ENCODE measurements around the gene ABHD12B. TPM values are rescaled to one million over a fixed set of nuclear protein-coding genes. Genes with fewer than 3 reads are reported as not detected.
"Not testable (repeated sequence)": the region's sequence is repeated elsewhere in the genome, so short reads cannot be mapped to it uniquely, and the experiment has no call there.

Gene ABHD12B
- total RNA-seq, 2 experiments from 2014 or later = not detected

- H3K27ac Mint-ChIP-seq = no peak overlapping the region
- H3K4me3 Mint-ChIP-seq = no peak overlapping the region
- DNase-seq = no peak
- no peaks in the 10 kb centered on the region for H3K9me3 Mint-ChIP-seq
- H3K4me1 Mint-ChIP-seq = no peaks in the 10 kb centered on the region
- ChIA-PET POLR2A (no interaction called here), CTCF (interaction anchor here (1.0 to 1.9 kb wide), 2 partner anchors 12 to 19 kb away, joined by 3 to 4 read pairs; no protein-coding TSS in a partner anchor)
- peaks cover 5% of the 10 kb centered on the region for H3K27me3 Mint-ChIP-seq
- H3K36me3 Mint-ChIP-seq (ENCODE audit: low read depth) = no peaks in the 10 kb centered on the region
Observed at GRCh38 chr14:50917449-50917848, 45.6 kb downstream of the ABHD12B start.

DNA sequence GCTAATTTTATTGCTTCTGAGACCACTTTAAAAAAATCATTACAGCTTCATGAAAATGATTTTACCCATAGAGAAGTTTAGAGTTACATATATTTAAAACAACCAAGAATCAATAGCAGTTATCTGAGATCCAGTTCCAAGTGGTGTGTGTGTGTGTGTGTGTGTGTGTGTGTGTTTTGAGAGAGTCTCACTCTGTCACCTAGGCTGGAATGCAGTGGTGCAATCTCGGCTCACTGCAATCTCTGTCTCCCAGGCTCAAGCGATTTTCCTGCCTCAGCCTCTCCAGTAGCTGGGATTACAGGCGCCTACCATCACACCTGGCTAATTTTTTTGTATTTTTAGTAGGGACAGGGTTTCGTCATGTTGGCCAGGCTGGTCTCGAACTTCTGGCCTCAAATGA, 47.7 kb downstream of the ABHD12B start:
- H3K27me3 Mint-ChIP-seq; POLR2A ChIA-PET; H3K9me3 Mint-ChIP-seq; DNase-seq; H3K4me3 Mint-ChIP-seq; H3K27ac Mint-ChIP-seq; H3K36me3 Mint-ChIP-seq (ENCODE audit: low read depth); H3K4me1 Mint-ChIP-seq: not testable (repeated sequence)
- CTCF ChIA-PET = interaction anchor here (0.6 kb wide), 1 partner anchor 458 kb away, joined by 3 read pairs; no protein-coding TSS in a partner anchor

DNA sequence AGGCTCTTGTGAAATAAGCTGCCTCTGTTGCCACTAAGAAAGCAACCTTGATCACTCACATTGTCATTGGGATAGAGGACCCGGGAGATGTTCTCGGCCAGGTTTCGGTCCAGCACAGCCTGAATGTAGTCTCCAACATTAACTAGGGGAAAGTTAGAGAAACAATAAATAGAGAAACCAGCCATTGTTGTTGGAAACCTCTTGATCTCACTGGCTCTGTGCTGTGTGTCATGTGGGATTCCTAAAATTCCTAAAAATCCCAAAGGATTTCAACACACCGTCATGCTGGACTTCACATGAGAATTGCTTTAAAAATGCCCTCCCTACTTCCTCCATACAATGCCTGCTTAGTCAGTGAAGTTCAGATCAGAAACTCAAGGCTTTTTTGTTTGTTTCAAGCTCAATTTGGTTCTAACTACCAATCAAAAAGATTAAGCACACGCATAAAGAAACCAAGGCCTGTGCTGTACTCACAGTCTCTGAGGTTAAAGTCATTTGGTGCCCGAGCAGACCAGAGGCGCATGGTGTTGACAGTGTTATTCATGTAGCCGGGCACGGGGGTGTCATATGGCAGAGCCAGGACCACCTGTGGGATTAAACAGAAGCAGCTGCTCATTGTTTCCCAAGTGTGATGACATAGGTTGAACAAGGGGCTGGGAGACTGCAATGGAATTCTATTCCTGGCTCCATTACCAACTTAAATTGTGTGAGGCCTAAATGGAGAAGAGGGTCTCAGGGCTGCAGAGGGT, 48.8 kb downstream of the ABHD12B start:
- no peak for DNase-seq
- Mint-ChIP-seq H3K27ac (no peak overlapping the region), H3K4me1 (no peaks in the 10 kb centered on the region), H3K27me3 (peaks cover 5% of the 10 kb centered on the region), H3K36me3 (ENCODE audit: low read depth) (no peaks in the 10 kb centered on the region), H3K9me3 (no peaks in the 10 kb centered on the region), H3K4me3 (no peak overlapping the region)
- ChIA-PET POLR2A (no interaction called here), CTCF (interaction anchor here (1.0 to 1.2 kb wide), 2 partner anchors 13 to 16 kb away, joined by 3 read pairs; no protein-coding TSS in a partner anchor)

DNA sequence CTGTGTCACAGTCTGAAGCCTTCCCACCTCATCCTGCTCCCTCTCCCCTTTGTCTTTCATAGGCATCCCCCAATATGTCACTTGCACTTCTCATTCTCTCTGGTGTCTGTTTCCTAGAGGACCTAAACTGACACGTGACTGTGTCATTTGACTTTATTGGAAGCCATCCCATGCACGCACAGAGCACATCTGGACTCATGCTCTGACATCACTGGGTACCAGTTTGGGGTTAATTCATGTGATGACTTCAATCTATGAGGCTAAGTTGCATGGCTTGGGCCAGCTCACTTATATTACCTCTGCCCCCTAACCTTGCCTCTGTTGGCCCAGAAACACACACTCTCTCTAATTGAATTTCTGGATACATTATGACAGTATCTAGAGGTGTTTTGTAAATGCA, 51.0 kb downstream of the ABHD12B start:
- Mint-ChIP-seq H3K36me3 (ENCODE audit: low read depth) (no peaks in the 10 kb centered on the region), H3K9me3 (no peaks in the 10 kb centered on the region), H3K4me3 (no peak overlapping the region), H3K27me3 (peaks cover 3% of the 10 kb centered on the region), H3K27ac (no peak overlapping the region), H3K4me1 (no peaks in the 10 kb centered on the region)
- no peak for DNase-seq
- CTCF ChIA-PET = no interaction called here
- POLR2A ChIA-PET = no interaction called here

- no peaks in the 10 kb centered on the region for H3K9me3 Mint-ChIP-seq
- H3K36me3 Mint-ChIP-seq (ENCODE audit: low read depth) = no peaks in the 10 kb centered on the region
- DNase-seq = no peak
- peaks cover 8% of the 10 kb centered on the region for H3K27me3 Mint-ChIP-seq
- no peak overlapping the region for H3K4me3 Mint-ChIP-seq
- ChIA-PET CTCF (no interaction called here), POLR2A (no interaction called here)
- H3K27ac Mint-ChIP-seq = no peak overlapping the region
- H3K4me1 Mint-ChIP-seq = no peaks in the 10 kb centered on the region
Observed at GRCh38 chr14:50924236-50924635, 52.4 kb downstream of the ABHD12B start.

DNA sequence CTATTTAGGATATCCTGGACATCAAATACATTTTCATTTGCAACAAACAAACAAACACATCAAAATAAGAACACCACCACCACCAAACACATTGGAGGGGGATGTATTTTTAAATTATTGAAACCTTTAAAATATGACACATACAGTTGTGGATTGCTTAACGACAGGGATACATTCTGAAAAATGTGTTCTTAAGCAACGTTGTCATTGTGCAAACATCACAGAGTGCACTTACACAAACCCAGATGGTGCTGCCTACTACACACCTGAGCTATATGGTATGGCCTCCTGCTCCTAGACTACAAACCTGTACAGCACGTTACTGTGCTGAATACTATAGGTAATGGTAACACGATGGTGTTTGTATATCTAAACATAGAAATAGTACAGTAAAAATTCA, 53.0 kb downstream of the ABHD12B start:
- DNase-seq = no peak
- peaks cover 12% of the 10 kb centered on the region for H3K27me3 Mint-ChIP-seq
- H3K4me3 Mint-ChIP-seq = no peak overlapping the region
- H3K36me3 Mint-ChIP-seq (ENCODE audit: low read depth) = no peaks in the 10 kb centered on the region
- ChIA-PET POLR2A (no interaction called here), CTCF (no interaction called here)
- no peaks in the 10 kb centered on the region for H3K4me1 Mint-ChIP-seq
- H3K9me3 Mint-ChIP-seq = no peaks in the 10 kb centered on the region
- no peak overlapping the region for H3K27ac Mint-ChIP-seq

- Mint-ChIP-seq H3K4me3 (no peak overlapping the region), H3K9me3 (no peaks in the 10 kb centered on the region), H3K4me1 (no peaks in the 10 kb centered on the region), H3K36me3 (ENCODE audit: low read depth) (no peaks in the 10 kb centered on the region), H3K27ac (no peak overlapping the region), H3K27me3 (peaks cover 19% of the 10 kb centered on the region)
- ChIA-PET CTCF (no interaction called here), POLR2A (no interaction called here)
- DNase-seq = no peak
Observed at GRCh38 chr14:50926851-50927386, 55.1 kb downstream of the ABHD12B start.

GRCh38 chr14:50928002-50928635, 56.3 kb downstream of the ABHD12B start:
- Mint-ChIP-seq H3K9me3 (no peaks in the 10 kb centered on the region), H3K27ac (no peak overlapping the region), H3K27me3 (peaks cover 20% of the 10 kb centered on the region), H3K36me3 (ENCODE audit: low read depth) (no peaks in the 10 kb centered on the region), H3K4me3 (no peak overlapping the region), H3K4me1 (no peaks in the 10 kb centered on the region)
- DNase-seq = no peak
- ChIA-PET CTCF (no interaction called here), POLR2A (no interaction called here)

DNA sequence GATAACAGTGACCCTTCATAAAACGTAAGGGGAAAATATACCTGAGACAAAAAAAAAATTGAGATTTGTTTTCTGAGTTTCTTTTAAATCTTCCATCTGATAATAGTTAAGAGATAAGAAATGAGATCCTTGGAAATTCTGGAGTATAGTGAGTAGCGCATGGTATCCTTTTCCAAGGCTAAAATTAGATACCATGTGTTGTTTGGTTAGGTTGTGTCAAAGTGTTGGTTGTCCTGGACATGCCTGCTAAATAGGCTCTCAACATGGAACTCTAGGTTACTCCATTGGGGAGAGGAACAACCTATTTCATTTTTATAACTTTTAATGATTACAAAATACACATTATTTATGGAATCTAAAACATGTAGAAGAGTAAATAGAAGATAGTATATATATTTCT, 57.7 kb downstream of the ABHD12B start:
- Mint-ChIP-seq H3K36me3 (ENCODE audit: low read depth) (no peaks in the 10 kb centered on the region), H3K9me3 (no peaks in the 10 kb centered on the region), H3K4me3 (no peak overlapping the region), H3K27ac (no peak overlapping the region), H3K27me3 (peaks cover 20% of the 10 kb centered on the region), H3K4me1 (no peaks in the 10 kb centered on the region)
- ChIA-PET CTCF (no interaction called here), POLR2A (no interaction called here)
- DNase-seq = no peak

- CTCF ChIA-PET = no interaction called here
- Mint-ChIP-seq H3K27ac (no peak overlapping the region), H3K36me3 (ENCODE audit: low read depth) (no peaks in the 10 kb centered on the region), H3K27me3 (peaks cover 29% of the 10 kb centered on the region), H3K4me3 (no peak overlapping the region), H3K4me1 (no peaks in the 10 kb centered on the region), H3K9me3 (no peaks in the 10 kb centered on the region)
- no peak for DNase-seq
- POLR2A ChIA-PET = no interaction called here
Observed at GRCh38 chr14:50931559-50931958, 59.7 kb downstream of the ABHD12B start.

DNA sequence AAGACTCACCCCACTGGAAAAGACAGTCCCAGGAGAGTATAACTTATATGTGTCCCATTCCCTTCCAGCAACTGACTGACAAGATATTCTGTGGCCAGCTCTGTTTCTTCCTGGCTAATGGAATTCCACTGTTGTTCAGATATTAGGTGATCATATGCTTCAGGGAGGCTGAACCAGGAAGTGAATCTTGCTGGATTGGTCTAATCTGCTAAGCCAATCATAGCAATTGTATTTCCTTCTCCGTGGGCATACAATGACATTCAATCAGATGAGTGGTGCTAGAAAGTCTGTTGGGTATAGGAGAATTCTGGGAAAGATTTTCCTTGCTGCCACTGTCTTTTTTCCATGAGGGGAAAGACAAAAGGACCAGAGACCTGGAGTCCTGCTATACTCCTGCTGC, 60.3 kb downstream of the ABHD12B start:
- no peaks in the 10 kb centered on the region for H3K9me3 Mint-ChIP-seq
- H3K4me1 Mint-ChIP-seq = peaks cover 4% of the 10 kb centered on the region
- DNase-seq = no peak
- no peak overlapping the region for H3K4me3 Mint-ChIP-seq
- POLR2A ChIA-PET = no interaction called here
- H3K36me3 Mint-ChIP-seq (ENCODE audit: low read depth) = no peaks in the 10 kb centered on the region
- CTCF ChIA-PET = no interaction called here
- H3K27me3 Mint-ChIP-seq = peaks cover 29% of the 10 kb centered on the region
- H3K27ac Mint-ChIP-seq = no peak overlapping the region

DNA sequence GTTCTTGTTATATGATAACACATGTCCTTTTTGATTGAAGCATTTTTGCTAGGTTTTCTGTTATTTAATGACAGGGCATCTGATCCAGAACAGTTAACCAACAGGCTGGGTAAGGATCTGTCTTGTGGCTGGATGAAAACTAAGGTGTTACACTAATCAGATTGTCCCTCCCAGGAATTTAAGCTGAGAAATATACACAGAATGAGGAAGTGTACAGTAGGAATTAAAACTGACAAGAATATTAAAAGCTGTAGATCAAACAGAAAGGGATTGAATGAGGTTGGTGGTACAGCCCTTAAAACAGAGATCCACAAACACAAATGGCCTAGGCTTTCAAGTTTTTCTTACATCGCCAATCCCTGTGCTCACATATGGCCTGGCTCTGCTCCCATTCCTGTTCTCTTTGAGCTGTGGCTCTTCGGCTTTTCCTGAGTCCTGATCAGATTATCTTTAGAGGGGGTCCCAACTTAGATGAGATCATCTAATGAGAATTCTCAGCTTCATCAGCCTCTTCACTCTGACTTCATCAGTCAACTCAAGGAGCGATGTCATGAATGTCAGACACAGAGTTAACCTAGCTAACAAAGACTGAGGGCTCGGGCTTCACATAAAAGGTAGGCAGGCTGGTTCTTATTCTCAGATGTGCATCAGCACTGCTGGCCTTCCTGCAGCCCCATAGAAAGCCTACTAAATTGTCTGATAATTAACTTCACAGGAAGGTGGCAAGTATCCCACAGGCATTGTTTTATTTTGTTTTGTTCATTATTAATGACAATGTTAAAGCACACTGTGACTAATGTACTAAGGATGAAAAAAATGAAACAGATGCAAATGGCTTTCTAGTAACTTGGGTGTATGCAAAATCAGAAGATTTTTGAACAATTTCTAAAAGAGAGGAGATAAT, 61.0 kb downstream of the ABHD12B start:
- POLR2A ChIA-PET = no interaction called here
- H3K4me1 Mint-ChIP-seq = peaks cover 4% of the 10 kb centered on the region
- H3K36me3 Mint-ChIP-seq (ENCODE audit: low read depth) = no peaks in the 10 kb centered on the region
- no peak overlapping the region for H3K27ac Mint-ChIP-seq
- H3K9me3 Mint-ChIP-seq = no peaks in the 10 kb centered on the region
- H3K27me3 Mint-ChIP-seq = peaks cover 29% of the 10 kb centered on the region
- DNase-seq = no peak
- H3K4me3 Mint-ChIP-seq = no peak overlapping the region
- CTCF ChIA-PET = no interaction called here

Data from activated CD4-positive, alpha-beta T cell treated with anti-CD3 and anti-CD28 coated beads, Interleukin-2, amount 10 ng/mL, durations not matched to agents 7 days and 5 days (primary cell).